Parathyroid adenoma (tissue), 2 donors: Measurements from ENCODE around the gene BBIP1.

Experiments used
- H2AFZ ChIP-seq: fragments of 300-600 bp; sonication (generic); one replicate; pipeline ENCODE4 v1.7.0; 2017; ENCODE audit warnings: antibody characterized with exemption, mild to moderate bottlenecking
- H3K27ac ChIP-seq: fragments of 300-600 bp; sonication (generic); one replicate; pipeline ENCODE4 v1.7.0; 2017
- H3K27me3 ChIP-seq: fragments of 300-600 bp; sonication (generic); one replicate; pipeline ENCODE4 v1.7.0; 2017; ENCODE audit warnings: low read length; ENCODE audit not compliant: control insufficient read depth, insufficient read depth
- H3K36me3 ChIP-seq: fragments of 300-600 bp; sonication (generic); one replicate; pipeline ENCODE4 v1.7.0; 2017; ENCODE audit warnings: low read length; ENCODE audit not compliant: control insufficient read depth, insufficient read depth
- H3K4me1 ChIP-seq: fragments of 300-600 bp; sonication (generic); one replicate; pipeline ENCODE4 v1.7.0; 2017; ENCODE audit warnings: control low read depth
- H3K4me2 ChIP-seq: fragments of 300-600 bp; sonication (generic); one replicate; pipeline ENCODE4 v1.7.0; 2017; ENCODE audit warnings: low read length
- H3K4me3 ChIP-seq: fragments of 300-600 bp; sonication (generic); one replicate; pipeline ENCODE4 v1.7.0; 2017; ENCODE audit warnings: low read depth, low read length
- H3K79me2 ChIP-seq: fragments of 300-600 bp; sonication (generic); one replicate; pipeline ENCODE4 v1.7.0; 2017; ENCODE audit warnings: control low read depth
- H3K9ac ChIP-seq: fragments of 300-600 bp; sonication (generic); one replicate; pipeline ENCODE4 v1.7.0; 2017; ENCODE audit warnings: mild to moderate bottlenecking
- H3K9me3 ChIP-seq: fragments of 300-600 bp; sonication (generic); one replicate; pipeline ENCODE4 v1.7.0; 2017; ENCODE audit warnings: low read length; ENCODE audit not compliant: control insufficient read depth
- CTCF ChIP-seq: fragments of 300-600 bp; sonication (generic); IDR thresholded peaks from one replicate; pipeline ENCODE4 v1.7.0; 2017; ENCODE audit warnings: antibody characterized with exemption, mild to moderate bottlenecking
- donor health status: primary hyperparathyroidism.

BBIP1 gene

GRCh38 chr10:110863361-110863760 lies 55.6 kb downstream of the BBIP1 start:
- no peak overlapping the region for H3K9ac ChIP-seq
- H3K27ac ChIP-seq: no peak overlapping the region
- H3K4me2 ChIP-seq: no peak overlapping the region
- H3K79me2 ChIP-seq: no peaks in the 10 kb centered on the region
- H3K4me1 ChIP-seq: peaks cover 71% of the 10 kb centered on the region
- H3K9me3 ChIP-seq: no peaks in the 10 kb centered on the region
- no peak overlapping the region for H2AFZ ChIP-seq
- no peak for TF ChIP-seq CTCF
- no peaks in the 10 kb centered on the region for H3K27me3 ChIP-seq
- no peak overlapping the region for H3K4me3 ChIP-seq
- H3K36me3 ChIP-seq: no peaks in the 10 kb centered on the region

GRCh38 chr10:110862961-110863360 lies 56.0 kb downstream of the BBIP1 start:
- H3K79me2 ChIP-seq: no peaks in the 10 kb centered on the region
- peaks cover 71% of the 10 kb centered on the region for H3K4me1 ChIP-seq
- H3K9me3 ChIP-seq: no peaks in the 10 kb centered on the region
- no peaks in the 10 kb centered on the region for H3K36me3 ChIP-seq
- H2AFZ ChIP-seq: peak overlapping the region; percentile 0
- no peak for TF ChIP-seq CTCF
- H3K27me3 ChIP-seq: no peaks in the 10 kb centered on the region
- H3K4me3 ChIP-seq: no peak overlapping the region
- H3K27ac ChIP-seq: peak overlapping the region; percentile 31
- no peak overlapping the region for H3K9ac ChIP-seq
- H3K4me2 ChIP-seq: no peak overlapping the region

- H3K9ac ChIP-seq: no peak overlapping the region
- no peaks in the 10 kb centered on the region for H3K9me3 ChIP-seq
- H3K27ac ChIP-seq: peak overlapping the region; percentile 31
- no peaks in the 10 kb centered on the region for H3K27me3 ChIP-seq
- peaks cover 69% of the 10 kb centered on the region for H3K4me1 ChIP-seq
- no peaks in the 10 kb centered on the region for H3K79me2 ChIP-seq
- H3K4me3 ChIP-seq: no peak overlapping the region
- no peak for TF ChIP-seq CTCF
- no peak overlapping the region for H2AFZ ChIP-seq
- H3K4me2 ChIP-seq: no peak overlapping the region
- no peaks in the 10 kb centered on the region for H3K36me3 ChIP-seq
Measured at GRCh38 chr10:110861930-110862649, 56.9 kb downstream of the BBIP1 start.

- H2AFZ ChIP-seq: peak overlapping the region; percentile 48
- H3K79me2 ChIP-seq: no peaks in the 10 kb centered on the region
- H3K27me3 ChIP-seq: no peaks in the 10 kb centered on the region
- H3K4me3 ChIP-seq: no peak overlapping the region
- no peak for TF ChIP-seq CTCF
- H3K36me3 ChIP-seq: no peaks in the 10 kb centered on the region
- no peak overlapping the region for H3K9ac ChIP-seq
- H3K27ac ChIP-seq: peak overlapping the region; percentile 98
- H3K9me3 ChIP-seq: no peaks in the 10 kb centered on the region
- peaks cover 63% of the 10 kb centered on the region for H3K4me1 ChIP-seq
- H3K4me2 ChIP-seq: peak overlapping the region; percentile 12
Measured at GRCh38 chr10:110861476-110861875, 57.5 kb downstream of the BBIP1 start.
